ENCODE data around the gene SAC3D1.

Gene SAC3D1

GRCh38 chr11:65086809-65087208 is 45.8 kb downstream of the SAC3D1 start:
- no peak for DNase-seq (ENCODE audit: extremely low read depth in 1 of 2, low read depth in 1 of 2)

GRCh38 chr11:65087216-65087615 is 46.2 kb downstream of the SAC3D1 start:
- DNase-seq (ENCODE audit: extremely low read depth in 1 of 2, low read depth in 1 of 2) = no peak

GRCh38 chr11:65087827-65088226 is 46.8 kb downstream of the SAC3D1 start:
- no peak for DNase-seq (ENCODE audit: extremely low read depth in 1 of 2, low read depth in 1 of 2)

- no peak for DNase-seq (ENCODE audit: extremely low read depth in 1 of 2, low read depth in 1 of 2)
Measured at GRCh38 chr11:65089621-65090020, 48.6 kb downstream of the SAC3D1 start.

- no peak for DNase-seq (ENCODE audit: extremely low read depth in 1 of 2, low read depth in 1 of 2)
Measured at GRCh38 chr11:65090628-65091027, 49.6 kb downstream of the SAC3D1 start.
